ENCODE measurements around the gene FAM124B.

Gene FAM124B

GRCh38 chr2:224413381-224413780 is 11.5 kb upstream of the FAM124B start:
- TF ChIP-seq CTCF (IDR thresholded peaks at IDR 0.05; ENCODE audit: extremely low read depth, missing control alignments): no peak
- no peak for DNase-seq (ENCODE audit: low spot score)

- no peak for DNase-seq (ENCODE audit: low spot score)
- TF ChIP-seq CTCF (IDR thresholded peaks at IDR 0.05; ENCODE audit: extremely low read depth, missing control alignments): no peak
These were observed 10.5 kb upstream of the FAM124B start for GRCh38 chr2:224412141-224413015.

GRCh38 chr2:224410946-224411561 is 9.1 kb upstream of the FAM124B start:
- no peak for TF ChIP-seq CTCF (IDR thresholded peaks at IDR 0.05; ENCODE audit: extremely low read depth, missing control alignments)
- DNase-seq (ENCODE audit: low spot score): no peak

GRCh38 chr2:224408676-224409075 is 6.8 kb upstream of the FAM124B start:
- DNase-seq (ENCODE audit: low spot score): no peak
- TF ChIP-seq CTCF (IDR thresholded peaks at IDR 0.05; ENCODE audit: extremely low read depth, missing control alignments): no peak

GRCh38 chr2:224407241-224407701 is 5.4 kb upstream of the FAM124B start:
- TF ChIP-seq CTCF (IDR thresholded peaks at IDR 0.05; ENCODE audit: extremely low read depth, missing control alignments): no peak
- no peak for DNase-seq (ENCODE audit: low spot score)

GRCh38 chr2:224405841-224406370 is 4.0 kb upstream of the FAM124B start:
- no peak for TF ChIP-seq CTCF (IDR thresholded peaks at IDR 0.05; ENCODE audit: extremely low read depth, missing control alignments)
- no peak for DNase-seq (ENCODE audit: low spot score)

GRCh38 chr2:224405412-224405811 is 3.5 kb upstream of the FAM124B start:
- DNase-seq (ENCODE audit: low spot score): no peak

More at GRCh38 chr2:224405412-224405811, 3.5 kb upstream of the FAM124B start:
- no peak for TF ChIP-seq CTCF (IDR thresholded peaks at IDR 0.05; ENCODE audit: extremely low read depth, missing control alignments)

All from GM20000 (cell line).